Embryonic facial prominence (tissue), 1 donor: ENCODE data around the gene CDX1.

Source experiments
- DNase-seq: peaks from one replicate; pipeline ENCODE4 v3.0.0-alpha.2; 2016; ENCODE audit errors: extremely low spot score

CDX1 gene

GRCh38 chr5:150163547-150164059 is 3.0 kb upstream of the CDX1 start:
- no peak for DNase-seq

- DNase-seq: no peak
Observed at GRCh38 chr5:150164211-150164980, 2.2 kb upstream of the CDX1 start.

GRCh38 chr5:150166037-150166649 is 435 bp upstream of the CDX1 start:
- DNase-seq: no peak

GRCh38 chr5:150167512-150167850 is 903 bp downstream of the CDX1 start:
- no peak for DNase-seq

- DNase-seq: no peak
Observed at GRCh38 chr5:150167908-150168307, 1.3 kb downstream of the CDX1 start.

GRCh38 chr5:150168864-150169263 is 2.3 kb downstream of the CDX1 start:
- DNase-seq: no peak

GRCh38 chr5:150172145-150172544 is 5.6 kb downstream of the CDX1 start:
- DNase-seq: no peak

GRCh38 chr5:150172556-150172955 is 6.0 kb downstream of the CDX1 start:
- DNase-seq: no peak

- DNase-seq: no peak
Observed at GRCh38 chr5:150173161-150173560, 6.6 kb downstream of the CDX1 start.

- no peak for DNase-seq
Observed at GRCh38 chr5:150174285-150174684, 7.7 kb downstream of the CDX1 start.

GRCh38 chr5:150175076-150175475 is 8.5 kb downstream of the CDX1 start:
- no peak for DNase-seq

GRCh38 chr5:150175536-150175935 is 9.0 kb downstream of the CDX1 start:
- no peak for DNase-seq

- DNase-seq: no peak
Observed at GRCh38 chr5:150176745-150177477, 10.3 kb downstream of the CDX1 start.

GRCh38 chr5:150177721-150178120 is 11.1 kb downstream of the CDX1 start:
- DNase-seq: no peak

- DNase-seq: no peak
Observed at GRCh38 chr5:150178262-150178661, 11.7 kb downstream of the CDX1 start.

- no peak for DNase-seq
Observed at GRCh38 chr5:150179019-150179620, 12.5 kb downstream of the CDX1 start.

GRCh38 chr5:150180241-150181026 is 13.9 kb downstream of the CDX1 start:
- no peak for DNase-seq

- DNase-seq: no peak
Observed at GRCh38 chr5:150181027-150181426, 14.4 kb downstream of the CDX1 start.

GRCh38 chr5:150181766-150182545 is 15.4 kb downstream of the CDX1 start:
- no peak for DNase-seq

GRCh38 chr5:150182774-150183173 is 16.2 kb downstream of the CDX1 start:
- no peak for DNase-seq

GRCh38 chr5:150183436-150183835 is 16.9 kb downstream of the CDX1 start:
- no peak for DNase-seq
